GM18526 (cell line): ENCODE data around the gene PPFIBP1.

Experiments used
- POLR2A ChIP-seq: IDR thresholded peaks from 3 replicates; pipeline ENCODE4 v1.6.1; 2011; ENCODE audit not compliant: insufficient read length; ENCODE audit errors: extremely low read depth

Gene PPFIBP1

GRCh38 chr12:27583057-27583797 is 59.2 kb downstream of the PPFIBP1 start:
- TF ChIP-seq POLR2A = no peak

DNA sequence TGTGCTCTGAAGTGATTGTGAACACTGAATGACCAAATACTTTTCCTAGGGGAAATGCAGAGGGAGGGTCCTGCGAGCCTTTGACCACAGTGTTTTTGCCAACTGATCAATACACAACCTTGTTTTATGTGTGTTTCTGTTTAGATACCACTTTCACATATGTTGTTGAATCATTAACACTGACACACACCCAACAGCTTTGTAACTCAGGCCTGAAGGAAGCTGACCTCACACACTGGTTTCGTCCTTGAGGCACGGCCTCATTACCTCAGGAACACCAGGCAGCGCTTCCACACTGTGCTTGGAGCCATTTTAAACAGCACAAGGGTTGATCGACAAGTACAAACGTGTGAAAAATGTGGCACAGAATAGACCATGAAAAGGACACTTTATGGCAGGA is 60.0 kb downstream of the PPFIBP1 start:
- no peak for TF ChIP-seq POLR2A

GRCh38 chr12:27585739-27586265 is 61.8 kb downstream of the PPFIBP1 start:
- TF ChIP-seq POLR2A = no peak

DNA sequence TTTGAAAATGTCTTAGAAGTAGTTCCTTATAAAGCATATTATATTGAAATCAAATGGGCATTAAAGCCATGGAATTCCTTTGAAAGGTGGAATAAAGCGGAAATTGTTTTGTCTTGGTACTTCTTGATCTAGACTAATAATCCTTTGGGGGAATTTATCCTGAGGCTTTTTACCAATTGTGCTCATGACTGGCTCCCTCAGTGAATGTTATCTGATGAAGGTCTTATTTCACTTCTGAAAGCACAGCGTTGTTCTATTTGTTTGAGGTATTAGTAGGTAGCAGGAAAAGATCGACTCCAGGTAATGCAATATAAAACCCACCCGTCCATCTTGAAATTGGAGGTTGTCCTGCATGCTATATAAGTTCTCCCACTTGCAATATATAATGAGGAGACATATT is 64.8 kb downstream of the PPFIBP1 start:
- no peak for TF ChIP-seq POLR2A

DNA sequence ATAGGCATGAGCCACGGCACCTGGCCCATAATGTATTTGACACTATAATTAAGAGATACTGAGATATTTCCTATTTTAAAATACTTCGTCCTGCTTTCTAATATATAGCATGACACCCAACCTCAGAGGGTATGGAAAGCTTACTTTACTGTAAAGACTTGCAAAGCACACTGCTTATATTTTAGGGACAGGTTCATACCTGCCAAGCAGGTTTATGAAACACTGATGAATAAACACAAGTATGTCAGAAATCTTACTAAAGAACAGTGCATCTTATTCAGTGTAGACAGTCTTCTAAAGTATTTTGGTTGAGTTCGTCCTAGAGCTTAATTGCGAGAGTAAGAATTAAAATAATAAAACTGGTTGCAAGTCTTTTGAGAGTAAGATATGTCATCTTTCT is 65.4 kb downstream of the PPFIBP1 start:
- TF ChIP-seq POLR2A = no peak

DNA sequence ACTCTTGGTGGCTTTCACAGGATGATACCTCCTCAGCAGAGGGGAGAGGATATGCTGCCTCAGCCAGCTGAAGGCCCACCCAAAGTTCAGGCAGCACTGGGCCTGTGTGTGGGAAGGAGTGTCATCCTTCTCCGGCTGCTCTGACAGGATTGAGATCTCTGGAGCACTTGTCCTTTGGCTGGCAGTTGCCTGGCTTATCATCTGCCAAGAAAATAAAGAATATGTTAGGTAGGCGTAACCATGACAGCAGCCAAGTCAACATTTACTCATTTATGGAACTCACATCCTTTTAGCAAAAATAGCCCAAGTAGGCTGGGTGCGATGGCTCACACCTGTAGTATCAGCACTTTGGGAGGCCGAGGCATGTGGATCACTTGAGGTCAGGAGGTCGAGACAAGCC is 68.5 kb downstream of the PPFIBP1 start:
- TF ChIP-seq POLR2A = no peak

DNA sequence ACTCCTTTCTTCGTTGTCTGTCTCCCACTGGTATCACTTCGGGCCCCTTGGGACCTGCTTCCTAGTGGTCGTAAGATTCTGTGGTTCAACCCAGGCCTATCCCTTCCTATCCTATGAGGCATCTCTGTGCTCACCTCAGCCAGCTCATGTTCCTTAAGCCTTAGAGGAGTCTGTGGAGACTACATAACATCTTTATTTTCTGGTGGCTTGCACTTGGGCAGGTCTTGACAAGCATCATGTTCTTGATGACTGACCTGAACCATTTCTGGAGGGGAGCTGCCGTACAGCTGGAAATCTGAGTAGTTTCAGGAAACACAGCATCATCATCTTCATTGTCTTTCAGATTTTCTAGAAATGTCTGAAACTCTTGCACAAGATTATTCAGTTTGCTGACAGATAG is 69.3 kb downstream of the PPFIBP1 start:
- TF ChIP-seq POLR2A = no peak

- no peak for TF ChIP-seq POLR2A
Observed at GRCh38 chr12:27595231-27595642, 71.2 kb downstream of the PPFIBP1 start.

DNA sequence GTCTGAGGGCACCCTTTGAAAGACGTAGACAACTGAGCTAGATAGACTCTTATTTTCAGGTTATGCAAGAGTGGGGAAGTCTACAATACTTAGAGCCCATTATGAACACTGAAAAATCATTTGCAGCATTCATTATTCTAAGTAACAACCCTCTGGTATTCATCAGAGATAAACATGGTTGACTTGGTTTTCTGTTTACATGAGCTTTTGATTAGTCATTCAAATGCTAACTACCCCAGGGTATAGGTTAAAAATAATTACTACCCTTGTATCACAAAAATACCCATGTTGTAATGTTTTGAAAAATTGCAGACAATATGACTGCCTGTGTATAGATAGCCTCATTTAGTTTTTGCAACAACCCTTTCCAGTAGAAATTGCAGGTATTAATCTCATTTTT is 78.5 kb downstream of the PPFIBP1 start:
- TF ChIP-seq POLR2A = no peak

- no peak for TF ChIP-seq POLR2A
Observed at GRCh38 chr12:27604431-27604830, 80.4 kb downstream of the PPFIBP1 start.

GRCh38 chr12:27606986-27607385 is 83.0 kb downstream of the PPFIBP1 start:
- no peak for TF ChIP-seq POLR2A

GRCh38 chr12:27607591-27607990 is 83.6 kb downstream of the PPFIBP1 start:
- TF ChIP-seq POLR2A = no peak

GRCh38 chr12:27608890-27609289 is 84.9 kb downstream of the PPFIBP1 start:
- TF ChIP-seq POLR2A = no peak

GRCh38 chr12:27610374-27610773 is 86.4 kb downstream of the PPFIBP1 start:
- TF ChIP-seq POLR2A = no peak

DNA sequence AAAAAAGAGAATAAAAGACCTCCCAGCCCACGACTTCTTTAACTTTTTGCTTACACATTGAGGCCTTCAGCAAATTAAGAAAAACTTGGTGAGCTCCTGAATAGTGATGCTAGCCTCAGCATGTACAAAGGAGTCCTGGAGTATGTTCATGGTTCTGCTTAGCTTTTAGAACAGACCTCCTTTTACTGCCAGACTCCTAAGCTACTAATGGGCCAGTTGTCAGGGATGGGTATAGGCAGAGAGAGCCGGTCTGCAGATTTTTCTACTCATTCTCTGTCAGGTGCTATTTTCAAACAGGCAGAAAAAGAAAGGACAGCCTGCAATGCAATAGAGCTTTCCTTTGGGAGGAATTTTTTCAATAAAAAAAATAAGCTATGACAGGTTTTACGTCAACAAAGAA is 90.4 kb downstream of the PPFIBP1 start:
- TF ChIP-seq POLR2A = no peak

DNA sequence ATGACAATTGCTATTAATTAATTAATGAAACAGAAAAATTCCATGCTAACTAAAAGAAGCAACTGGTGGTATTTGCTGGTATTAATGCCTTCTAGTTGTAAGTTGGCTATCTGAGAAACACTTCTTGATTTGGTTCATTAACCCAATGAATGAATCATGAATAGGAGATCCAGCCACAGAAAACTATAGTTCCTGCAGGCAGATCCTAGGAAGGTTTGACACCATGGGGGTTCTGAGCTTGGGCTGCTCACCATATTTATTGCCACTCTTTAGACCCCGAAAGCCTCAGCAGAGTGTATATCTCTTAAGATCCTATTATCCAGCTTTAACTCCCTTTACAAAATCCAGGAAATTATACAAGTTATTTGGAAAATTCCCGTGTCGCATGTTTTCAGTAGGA is 90.9 kb downstream of the PPFIBP1 start:
- no peak for TF ChIP-seq POLR2A

- no peak for TF ChIP-seq POLR2A
Observed at GRCh38 chr12:27615331-27615891, 91.4 kb downstream of the PPFIBP1 start.

GRCh38 chr12:27616356-27617142 is 92.5 kb downstream of the PPFIBP1 start:
- no peak for TF ChIP-seq POLR2A
